H9 (cell line): ENCODE measurements around the gene RPRD1A. TPM values are rescaled to one million over a fixed set of nuclear protein-coding genes. Genes with fewer than 3 reads are reported as not detected.

Experiments used
- DNase-seq: peaks from one replicate; pipeline ENCODE4 v3.0.0-alpha.2; 2017
- H2AFZ ChIP-seq: one replicate; pipeline ENCODE4 v1.6.1; 2013; ENCODE audit warnings: mild to moderate bottlenecking, low read length, control low read depth, moderate library complexity
- H2AK5ac ChIP-seq: 2 replicates; pipeline ENCODE4 v1.6.1; 2013; ENCODE audit warnings: low read length, control low read depth, mixed read lengths; ENCODE audit not compliant: insufficient read length
- H2BK120ac ChIP-seq: one replicate; pipeline ENCODE4 v1.6.1; 2013; ENCODE audit warnings: low read depth, mild to moderate bottlenecking, low read length, control low read depth, inconsistent platforms; ENCODE audit not compliant: poor library complexity, severe bottlenecking
- H2BK12ac ChIP-seq: 2 replicates; pipeline ENCODE4 v1.6.1; 2013; ENCODE audit warnings: low read length, control low read depth, mixed read lengths, low read depth; ENCODE audit not compliant: insufficient read length
- H2BK15ac ChIP-seq: 2 replicates; pipeline ENCODE4 v1.6.1; 2013; ENCODE audit warnings: low read depth, low read length, control low read depth
- H2BK20ac ChIP-seq: one replicate; pipeline ENCODE4 v1.6.1; 2013; ENCODE audit warnings: low read depth, mild to moderate bottlenecking, low read length, control low read depth, inconsistent platforms; ENCODE audit not compliant: poor library complexity, severe bottlenecking
- H2BK5ac ChIP-seq: 2 replicates; pipeline ENCODE4 v1.6.1; 2013; ENCODE audit warnings: low read length, control low read depth, mixed read lengths; ENCODE audit not compliant: insufficient read length
- H3K14ac ChIP-seq: 2 replicates; pipeline ENCODE4 v1.6.1; 2013; ENCODE audit warnings: low read length, control low read depth; ENCODE audit not compliant: insufficient read depth
- H3K18ac ChIP-seq: 2 replicates; pipeline ENCODE4 v1.6.1; 2013; ENCODE audit warnings: low read depth, mild to moderate bottlenecking, mixed read lengths, low read length, control low read depth; ENCODE audit not compliant: insufficient read length
- H3K23ac ChIP-seq: 2 replicates; pipeline ENCODE4 v1.6.1; 2013; ENCODE audit warnings: low read length, control low read depth, mixed read lengths, low read depth; ENCODE audit not compliant: insufficient read length
- H3K23me2 ChIP-seq: 2 replicates; pipeline ENCODE4 v1.6.1; 2013; ENCODE audit warnings: low read depth, mild to moderate bottlenecking, mixed read lengths, low read length, control low read depth; ENCODE audit not compliant: insufficient read length, poor library complexity, severe bottlenecking
- H3K27ac ChIP-seq: 2 replicates; pipeline ENCODE4 v1.5.1; 2013; ENCODE audit warnings: low read length, control low read depth, mixed read lengths, low read depth; ENCODE audit not compliant: insufficient read length
- H3K27me3 ChIP-seq: 2 replicates; pipeline ENCODE4 v1.6.1; 2013; ENCODE audit warnings: low read length, control low read depth, inconsistent platforms; ENCODE audit not compliant: insufficient read depth
- H3K4ac ChIP-seq: 2 replicates; pipeline ENCODE4 v1.6.1; 2013; ENCODE audit warnings: low read depth, mild to moderate bottlenecking, control low read depth, inconsistent platforms, low read length, moderate library complexity
- H3K4me1 ChIP-seq: 2 replicates; pipeline ENCODE4 v1.6.1; 2013; ENCODE audit warnings: low read length, control low read depth, inconsistent platforms; ENCODE audit not compliant: insufficient read depth
- H3K4me2 ChIP-seq: 2 replicates; pipeline ENCODE4 v1.6.1; 2013; ENCODE audit warnings: low read length, control low read depth, mixed read lengths; ENCODE audit not compliant: insufficient read length, insufficient read depth
- H3K56ac ChIP-seq: 2 replicates; pipeline ENCODE4 v1.6.1; 2013; ENCODE audit warnings: low read depth, mild to moderate bottlenecking, mixed read lengths, low read length, control low read depth; ENCODE audit not compliant: insufficient read length
- H3K79me1 ChIP-seq: 2 replicates; pipeline ENCODE4 v1.6.1; 2013; ENCODE audit warnings: low read depth, mild to moderate bottlenecking, moderate library complexity, low read length, control low read depth, inconsistent platforms; ENCODE audit not compliant: insufficient read depth, poor library complexity, severe bottlenecking
- H3K79me2 ChIP-seq: 2 replicates; pipeline ENCODE4 v1.6.1; 2013; ENCODE audit warnings: low read length, control low read depth, inconsistent platforms; ENCODE audit not compliant: insufficient read depth
- H3K9ac ChIP-seq: 2 replicates; pipeline ENCODE4 v1.6.1; 2013; ENCODE audit warnings: low read length, control low read depth, mixed read lengths; ENCODE audit not compliant: insufficient read length; ENCODE audit errors: extremely low read depth
- H3K9me3 ChIP-seq: one replicate; pipeline ENCODE4 v1.6.1; 2013; ENCODE audit warnings: low read depth, low read length, inconsistent platforms; ENCODE audit not compliant: control insufficient read depth
- H3T11ph ChIP-seq: one replicate; pipeline ENCODE4 v1.6.1; 2013; ENCODE audit warnings: mild to moderate bottlenecking, low read length, control low read depth, inconsistent platforms
- H4K20me1 ChIP-seq: one replicate; pipeline ENCODE4 v1.6.1; 2013; ENCODE audit not compliant: control insufficient read depth, insufficient read length, insufficient read depth
- H4K5ac ChIP-seq: 2 replicates; pipeline ENCODE4 v1.6.1; 2013; ENCODE audit warnings: low read depth, mild to moderate bottlenecking, mixed read lengths, low read length, control low read depth; ENCODE audit not compliant: insufficient read length
- H4K8ac ChIP-seq: replicated peaks from 2 replicates; pipeline ENCODE4 v1.6.1; 2013; ENCODE audit warnings: low read length, control low read depth, mixed read lengths, low read depth; ENCODE audit not compliant: insufficient read length
- H4K91ac ChIP-seq: 2 replicates; pipeline ENCODE4 v1.6.1; 2013; ENCODE audit warnings: low read depth, mild to moderate bottlenecking, moderate library complexity, mixed read lengths, low read length, control low read depth; ENCODE audit not compliant: insufficient read length
- H3K27ac Mint-ChIP-seq, 3 experiments: 2 replicates in 2 of 3; 3 replicates in 1 of 3; pipeline ENCODE4 v1.8.0; 2020 to 2021; ENCODE audit warnings: mixed read lengths in 3 of 3, mild to moderate bottlenecking in 1 of 3, moderate library complexity in 1 of 3
- H3K27me3 Mint-ChIP-seq: 2 replicates; pipeline ENCODE4 v1.8.0; 2021; ENCODE audit warnings: low read depth, mild to moderate bottlenecking, moderate library complexity, mixed read lengths
- H3K36me3 Mint-ChIP-seq, 3 experiments: 2 replicates in 2 of 3; 3 replicates in 1 of 3; pipeline ENCODE4 v1.8.0; 2020 to 2021; ENCODE audit warnings: low read depth in 3 of 3, mixed read lengths in 3 of 3; ENCODE audit not compliant: insufficient read depth in 1 of 3
- H3K4me1 Mint-ChIP-seq, 2 experiments: 2 replicates each; pipeline ENCODE4 v1.8.0; 2020; ENCODE audit warnings: mixed read lengths in 2 of 2
- H3K4me3 Mint-ChIP-seq, 2 experiments: 2 replicates in 1 of 2; 3 replicates in 1 of 2; pipeline ENCODE4 v1.8.0; 2020 to 2021; ENCODE audit warnings: mild to moderate bottlenecking in 2 of 2, mixed read lengths in 2 of 2, moderate library complexity in 1 of 2
- H3K9me3 Mint-ChIP-seq, 2 experiments: 2 replicates in 1 of 2; 3 replicates in 1 of 2; pipeline ENCODE4 v1.8.0; 2020; ENCODE audit warnings: mild to moderate bottlenecking in 2 of 2, mixed read lengths in 2 of 2, moderate library complexity in 1 of 2
- WGBS: extraction: QIAGEN DNeasy Blood & Tissue Kit; methylation state at CpG from one replicate; pipeline ENCODE4 v1.1.7; 2013; ENCODE audit warnings: missing lambda C conversion rate, low lambda C conversion rate, mixed read lengths; ENCODE audit not compliant: insufficient read length; ENCODE audit errors: extremely low coverage; 5-methylcytosine and 5-hydroxymethylcytosine counted together
- total RNA-seq: library from RNA; stranded (reverse); gene quantifications from 2 replicates; pipeline ENCODE4 v1.2.1, GENCODE V29; 2021
- TF ChIP-seq, protein P1 (sequence below): fragments of 200-600 bp; sonication (generic); conservative IDR thresholded peaks from 3 replicates; pipeline ENCODE4 v1.8.0; 2021; ENCODE audit warnings: antibody characterized with exemption, mild to moderate bottlenecking

The RPRD1A gene
- total RNA-seq, 1 experiment from 2014 or later: 107 TPM

DNA sequence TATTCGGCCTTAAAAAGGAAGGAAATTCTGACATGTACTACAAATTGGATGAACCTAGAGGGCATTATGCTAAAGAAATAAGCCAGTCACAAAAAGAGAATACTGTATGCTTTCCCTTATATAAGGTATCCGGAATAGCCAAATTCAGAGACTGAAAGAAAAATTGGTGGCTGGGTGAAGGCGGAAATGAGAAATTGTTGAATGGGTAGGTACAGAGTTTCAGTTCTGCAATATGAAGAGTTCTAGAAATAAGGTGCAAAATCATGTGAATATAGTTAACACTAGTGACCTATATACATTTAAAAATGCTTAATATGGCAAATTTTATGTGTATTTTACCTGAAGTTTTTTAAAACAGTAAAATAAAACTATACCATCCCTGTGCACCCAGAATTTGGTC, 51.7 kb downstream of the RPRD1A start:
- Histone ChIP-seq H3K9ac (no peak overlapping the region), H3K27ac (no peak overlapping the region), H3K23ac (no peak overlapping the region), H4K5ac (no peak overlapping the region), H3K4ac (no peak overlapping the region), H2AFZ (no peak overlapping the region), H3K56ac (no peak overlapping the region), H4K20me1 (no peaks in the 10 kb centered on the region), H2BK120ac (no peak overlapping the region), H3K23me2 (no peaks in the 10 kb centered on the region), H3T11ph (no peak overlapping the region), H4K91ac (no peak overlapping the region), H2BK20ac (no peak overlapping the region), H2BK15ac (no peak overlapping the region), H2BK5ac (no peak overlapping the region), H3K4me1 (no peaks in the 10 kb centered on the region), H3K79me1 (no peaks in the 10 kb centered on the region), H3K14ac (no peak overlapping the region), H4K8ac (no peak overlapping the region), H3K18ac (no peak overlapping the region), H2BK12ac (no peak overlapping the region), H3K4me2 (no peak overlapping the region), H2AK5ac (no peak overlapping the region), H3K79me2 (no peaks in the 10 kb centered on the region), H3K27me3 (no peaks in the 10 kb centered on the region), H3K9me3 (no peaks in the 10 kb centered on the region)
- peaks cover 0 to 11% of the 10 kb centered on the region in 2 experiments; a peak in 2 of 4 replicates for H3K4me1 Mint-ChIP-seq
- no peaks in the 10 kb centered on the region; a peak in 2 of 7 replicates for H3K36me3 Mint-ChIP-seq
- no peaks in the 10 kb centered on the region for H3K9me3 Mint-ChIP-seq
- WGBS: no CpG with 5 or more reads among the region's 3 CpGs
- H3K27ac Mint-ChIP-seq: no peak overlapping the region
- TF ChIP-seq, protein P1, sequence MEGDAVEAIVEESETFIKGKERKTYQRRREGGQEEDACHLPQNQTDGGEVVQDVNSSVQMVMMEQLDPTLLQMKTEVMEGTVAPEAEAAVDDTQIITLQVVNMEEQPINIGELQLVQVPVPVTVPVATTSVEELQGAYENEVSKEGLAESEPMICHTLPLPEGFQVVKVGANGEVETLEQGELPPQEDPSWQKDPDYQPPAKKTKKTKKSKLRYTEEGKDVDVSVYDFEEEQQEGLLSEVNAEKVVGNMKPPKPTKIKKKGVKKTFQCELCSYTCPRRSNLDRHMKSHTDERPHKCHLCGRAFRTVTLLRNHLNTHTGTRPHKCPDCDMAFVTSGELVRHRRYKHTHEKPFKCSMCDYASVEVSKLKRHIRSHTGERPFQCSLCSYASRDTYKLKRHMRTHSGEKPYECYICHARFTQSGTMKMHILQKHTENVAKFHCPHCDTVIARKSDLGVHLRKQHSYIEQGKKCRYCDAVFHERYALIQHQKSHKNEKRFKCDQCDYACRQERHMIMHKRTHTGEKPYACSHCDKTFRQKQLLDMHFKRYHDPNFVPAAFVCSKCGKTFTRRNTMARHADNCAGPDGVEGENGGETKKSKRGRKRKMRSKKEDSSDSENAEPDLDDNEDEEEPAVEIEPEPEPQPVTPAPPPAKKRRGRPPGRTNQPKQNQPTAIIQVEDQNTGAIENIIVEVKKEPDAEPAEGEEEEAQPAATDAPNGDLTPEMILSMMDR: no peak
- no peak for DNase-seq
- no peaks in the 10 kb centered on the region for H3K27me3 Mint-ChIP-seq
- no peak overlapping the region for H3K4me3 Mint-ChIP-seq
